Endodermal cell (in vitro differentiated cells): Measurements from ENCODE around the gene TRIM72. TPM values are rescaled to one million over a fixed set of nuclear protein-coding genes. Genes with fewer than 3 reads are reported as not detected.

Experiments used
- DNase-seq: peaks from one replicate; pipeline ENCODE4 v3.0.0-alpha.2; 2017
- H3K27ac ChIP-seq: 2 replicates; pipeline ENCODE4 v1.5.1; 2013; ENCODE audit warnings: mild to moderate bottlenecking, low read depth, low read length, moderate library complexity
- H3K27me3 ChIP-seq: 2 replicates; pipeline ENCODE4 v1.6.1; 2013; ENCODE audit warnings: mild to moderate bottlenecking, low read length, moderate library complexity; ENCODE audit not compliant: insufficient read depth, control insufficient read depth, poor library complexity, severe bottlenecking
- H3K36me3 ChIP-seq: 2 replicates; pipeline ENCODE4 v1.7.0; 2013; ENCODE audit warnings: mild to moderate bottlenecking, low read length, moderate library complexity; ENCODE audit not compliant: control insufficient read depth, insufficient read depth
- H3K4me1 ChIP-seq: one replicate; pipeline ENCODE4 v1.7.0; 2013; ENCODE audit warnings: low read length; ENCODE audit not compliant: control insufficient read depth, insufficient read depth
- H3K4me3 ChIP-seq: 2 replicates; pipeline ENCODE4 v1.5.1; 2013; ENCODE audit warnings: mild to moderate bottlenecking, low read length, moderate library complexity
- H3K9ac ChIP-seq: 2 replicates; pipeline ENCODE4 v1.6.1; 2013; ENCODE audit warnings: mild to moderate bottlenecking, low read length, moderate library complexity; ENCODE audit not compliant: poor library complexity, severe bottlenecking; ENCODE audit errors: extremely low read depth
- H3K9me3 ChIP-seq: 2 replicates; pipeline ENCODE4 v1.6.1; 2013; ENCODE audit warnings: mild to moderate bottlenecking, low read length, moderate library complexity; ENCODE audit not compliant: control insufficient read depth
- H3K27ac Mint-ChIP-seq: 2 replicates; pipeline ENCODE4 v1.8.0; 2020; ENCODE audit warnings: mixed read lengths
- H3K27me3 Mint-ChIP-seq: 2 replicates; pipeline ENCODE4 v1.8.0; 2021; ENCODE audit warnings: mild to moderate bottlenecking, mixed read lengths; ENCODE audit not compliant: insufficient read depth
- H3K36me3 Mint-ChIP-seq: 2 replicates; pipeline ENCODE4 v1.8.0; 2020; ENCODE audit warnings: low read depth, mixed read lengths
- H3K4me1 Mint-ChIP-seq: 2 replicates; pipeline ENCODE4 v1.8.0; 2020; ENCODE audit warnings: mixed read lengths
- H3K4me3 Mint-ChIP-seq: 2 replicates; pipeline ENCODE4 v1.8.0; 2020; ENCODE audit warnings: mild to moderate bottlenecking, moderate library complexity, mixed read lengths
- H3K9me3 Mint-ChIP-seq: 2 replicates; pipeline ENCODE4 v1.8.0; 2020; ENCODE audit warnings: mild to moderate bottlenecking, mixed read lengths
- WGBS, 2 experiments: methylation state at CpG; one replicate each; pipeline versions ENCODE4 v1.1.5 to v1.1.7; 2013; ENCODE audit warnings: missing lambda C conversion rate in 2 of 2, mixed read lengths in 1 of 2; ENCODE audit not compliant: insufficient coverage in 1 of 2, insufficient read length in 1 of 2; 5-methylcytosine and 5-hydroxymethylcytosine counted together
- total RNA-seq, 2 donors: library from RNA; stranded (reverse); fragmentation: NEBNext Ultra II Directional in 1 of 2; extraction: Animal tissue kit (Norgen Biotek cat#: 25700) in 1 of 2; gene quantifications; 2 replicates in 1 of 2; 3 replicates in 1 of 2; pipeline ENCODE4 v1.2.1, GENCODE V29; 2021
- TF ChIP-seq, protein P1 (sequence below): fragments of 200-600 bp; sonication (generic); conservative IDR thresholded peaks from 2 replicates; pipeline ENCODE4 v1.5.0; 2021; ENCODE audit warnings: antibody characterized with exemption, mild to moderate bottlenecking

Gene TRIM72
- total RNA-seq, 2 donors from 2014 or later, result 0.15 to 0.20 TPM

DNA sequence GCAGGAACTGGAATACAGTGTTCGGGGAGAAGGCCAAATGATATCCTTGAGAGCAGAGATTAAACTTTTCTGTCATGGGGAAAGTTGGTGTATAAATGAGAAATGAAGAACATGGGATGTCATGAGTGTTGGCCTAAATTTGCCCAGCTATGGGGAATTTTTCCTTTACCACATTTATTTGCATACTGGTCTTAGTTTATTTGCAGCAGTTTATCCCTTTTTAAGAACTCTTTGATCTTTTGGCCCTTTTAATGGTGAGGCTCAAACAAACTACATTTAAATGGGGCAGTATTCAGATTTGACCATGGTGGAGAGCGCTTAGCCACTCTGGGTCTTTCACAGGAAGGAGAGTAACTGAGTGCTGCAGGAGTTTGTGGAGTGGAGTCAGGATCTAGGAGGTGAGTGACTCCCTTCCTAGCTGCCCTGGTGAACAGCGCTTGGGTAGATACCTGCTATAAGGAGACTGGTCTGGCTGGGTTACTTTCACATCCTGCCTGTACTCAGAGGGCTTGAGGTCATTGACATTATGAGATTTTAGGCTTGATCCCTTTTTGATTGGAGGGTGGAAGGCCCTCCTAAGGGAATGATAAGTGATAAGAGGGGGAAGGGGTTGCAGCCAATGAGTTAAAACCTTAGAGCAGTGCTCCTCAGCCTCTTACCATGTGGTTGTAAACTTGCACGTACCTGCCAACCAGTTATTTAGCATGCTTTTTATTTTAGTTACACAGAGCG is 22.1 kb upstream of the TRIM72 start:
- DNase-seq, result no peak
- H3K36me3 ChIP-seq, result peaks cover 100% of the 10 kb centered on the region
- no peak overlapping the region for H3K4me3 Mint-ChIP-seq

DNA sequence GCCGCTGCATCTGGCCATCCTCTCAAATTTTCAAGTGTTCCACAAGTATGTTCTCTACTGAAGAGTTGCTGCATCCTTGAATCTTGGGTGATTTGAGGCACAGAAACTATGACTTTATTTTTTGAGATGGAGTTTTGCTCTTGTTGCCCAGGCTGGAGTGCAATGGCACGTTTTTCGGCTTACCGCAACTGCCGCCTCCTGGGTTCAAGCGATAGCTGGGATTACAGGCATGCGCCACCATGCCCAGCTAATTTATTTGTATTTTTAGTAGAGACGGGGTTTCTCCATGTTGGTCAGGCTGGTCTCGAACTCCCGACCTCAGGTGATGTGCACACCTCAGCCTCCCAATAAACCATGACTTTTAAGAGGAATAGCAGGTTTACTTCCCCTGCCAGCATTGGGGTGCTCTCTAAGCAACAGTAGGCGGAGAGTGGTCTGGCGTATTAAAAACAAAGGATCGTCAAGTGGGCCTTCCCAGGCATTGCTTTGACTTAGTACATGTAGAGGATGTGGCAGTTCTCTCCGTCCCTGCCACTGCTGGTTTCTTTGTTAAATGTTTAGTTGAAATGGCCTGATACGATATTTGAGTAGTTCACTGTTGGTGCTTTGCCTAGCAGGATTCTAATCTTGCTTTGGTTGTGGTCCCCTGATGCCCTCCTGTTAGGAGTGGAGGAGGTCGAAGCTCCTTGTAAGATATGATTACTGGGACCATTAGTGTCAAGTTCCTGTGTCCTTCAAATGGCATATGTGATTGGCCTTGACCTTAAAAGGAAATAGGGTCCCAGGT is 20.9 kb upstream of the TRIM72 start:
- H3K27ac Mint-ChIP-seq, result no peak overlapping the region
- no peaks in the 10 kb centered on the region for H3K27me3 Mint-ChIP-seq
- 97% methylated on average over 12 to 16 of the region's 16 CpGs for WGBS, 2 experiments
- Histone ChIP-seq H3K27me3 (no peaks in the 10 kb centered on the region), H3K4me1 (no peaks in the 10 kb centered on the region), H3K27ac (no peak overlapping the region), H3K9ac (no peak overlapping the region), H3K9me3 (no peaks in the 10 kb centered on the region), H3K4me3 (no peak overlapping the region), H3K36me3 (peaks cover 99% of the 10 kb centered on the region)
- H3K4me3 Mint-ChIP-seq, result no peak overlapping the region
- no peak for DNase-seq
- TF ChIP-seq, protein P1, sequence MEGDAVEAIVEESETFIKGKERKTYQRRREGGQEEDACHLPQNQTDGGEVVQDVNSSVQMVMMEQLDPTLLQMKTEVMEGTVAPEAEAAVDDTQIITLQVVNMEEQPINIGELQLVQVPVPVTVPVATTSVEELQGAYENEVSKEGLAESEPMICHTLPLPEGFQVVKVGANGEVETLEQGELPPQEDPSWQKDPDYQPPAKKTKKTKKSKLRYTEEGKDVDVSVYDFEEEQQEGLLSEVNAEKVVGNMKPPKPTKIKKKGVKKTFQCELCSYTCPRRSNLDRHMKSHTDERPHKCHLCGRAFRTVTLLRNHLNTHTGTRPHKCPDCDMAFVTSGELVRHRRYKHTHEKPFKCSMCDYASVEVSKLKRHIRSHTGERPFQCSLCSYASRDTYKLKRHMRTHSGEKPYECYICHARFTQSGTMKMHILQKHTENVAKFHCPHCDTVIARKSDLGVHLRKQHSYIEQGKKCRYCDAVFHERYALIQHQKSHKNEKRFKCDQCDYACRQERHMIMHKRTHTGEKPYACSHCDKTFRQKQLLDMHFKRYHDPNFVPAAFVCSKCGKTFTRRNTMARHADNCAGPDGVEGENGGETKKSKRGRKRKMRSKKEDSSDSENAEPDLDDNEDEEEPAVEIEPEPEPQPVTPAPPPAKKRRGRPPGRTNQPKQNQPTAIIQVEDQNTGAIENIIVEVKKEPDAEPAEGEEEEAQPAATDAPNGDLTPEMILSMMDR, result no peak
- no peaks in the 10 kb centered on the region for H3K9me3 Mint-ChIP-seq
- H3K4me1 Mint-ChIP-seq, result no peaks in the 10 kb centered on the region
- H3K36me3 Mint-ChIP-seq, result peaks cover 85% of the 10 kb centered on the region

More for the DNA sequence above, 22.1 kb upstream of the TRIM72 start:
- Histone ChIP-seq H3K27me3 (no peaks in the 10 kb centered on the region), H3K4me3 (no peak overlapping the region), H3K9me3 (no peaks in the 10 kb centered on the region), H3K4me1 (no peaks in the 10 kb centered on the region), H3K9ac (no peak overlapping the region), H3K27ac (no peak overlapping the region)
- Mint-ChIP-seq H3K4me1 (no peaks in the 10 kb centered on the region), H3K27ac (peak overlapping the region; percentile 6), H3K9me3 (no peaks in the 10 kb centered on the region), H3K36me3 (peaks cover 96% of the 10 kb centered on the region), H3K27me3 (no peaks in the 10 kb centered on the region)
- TF ChIP-seq, protein P1, result no peak
- 93 to 95% methylated on average over 4 to 5 of the region's 5 CpGs for WGBS, 2 experiments

DNA sequence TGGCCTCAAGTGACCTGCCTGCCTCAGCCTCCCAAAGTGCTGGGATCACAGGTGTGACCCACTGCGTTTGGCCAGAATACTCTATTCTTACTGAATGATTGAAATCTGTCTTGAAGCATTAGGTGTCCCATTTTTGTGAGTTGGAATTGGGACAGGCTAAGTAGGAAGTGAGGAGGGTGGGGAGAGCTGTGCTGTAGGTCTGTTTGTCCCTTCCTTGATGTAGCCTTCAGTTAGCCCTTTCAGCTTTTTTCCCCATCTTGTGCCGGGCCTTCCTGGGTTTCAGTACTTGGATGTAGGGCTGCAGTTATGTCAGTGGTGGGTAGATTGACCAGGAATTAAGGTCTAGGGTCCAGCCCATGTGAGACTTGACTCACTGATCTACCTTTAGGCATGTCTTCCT is 20.0 kb upstream of the TRIM72 start:
- WGBS, 2 experiments, result 94% methylated on average over 2 of the region's 2 CpGs; no CpG with 5 or more reads in 1 of the 2 experiments
- Mint-ChIP-seq H3K36me3 (peaks cover 79% of the 10 kb centered on the region), H3K4me1 (no peaks in the 10 kb centered on the region)

More for the DNA sequence above, 20.0 kb upstream of the TRIM72 start:
- no peak overlapping the region for H3K4me3 ChIP-seq
- no peaks in the 10 kb centered on the region for H3K27me3 ChIP-seq
- H3K27ac ChIP-seq, result no peak overlapping the region
- H3K4me1 ChIP-seq, result no peaks in the 10 kb centered on the region
- peaks cover 99% of the 10 kb centered on the region for H3K36me3 ChIP-seq
- DNase-seq, result no peak
- H3K9me3 ChIP-seq, result no peaks in the 10 kb centered on the region
- H3K9me3 Mint-ChIP-seq, result no peaks in the 10 kb centered on the region
- no peak overlapping the region for H3K9ac ChIP-seq
- no peak overlapping the region for H3K4me3 Mint-ChIP-seq
- no peaks in the 10 kb centered on the region for H3K27me3 Mint-ChIP-seq
- TF ChIP-seq, protein P1, result no peak
- H3K27ac Mint-ChIP-seq, result no peak overlapping the region
